Esophagus squamous epithelium (tissue), 5 donors: ENCODE measurements around the gene GFRA1. TPM values are rescaled to one million over a fixed set of nuclear protein-coding genes. Genes with fewer than 3 reads are reported as not detected.

Experiments
- DNase-seq: peaks from one replicate; lab custom pipeline; 2025; lab: John Stamatoyannopoulos, UW
- H3K27ac ChIP-seq, 4 donors: fragments of 200-600 bp; sonication (generic); one replicate each; pipeline ENCODE4 v1.5.1; 2016 to 2019; ENCODE audit warnings: mild to moderate bottlenecking in 1 of 4
- H3K27me3 ChIP-seq, 4 donors: fragments of 200-600 bp; sonication (generic); 1 replicate in 3 of 4; 2 replicates in 1 of 4; pipeline versions ENCODE4 v1.5.1 to v1.6.0; 2017 to 2021; ENCODE audit warnings: antibody characterized with exemption in 1 of 4
- H3K36me3 ChIP-seq, 3 donors: fragments of 200-600 bp; sonication (generic); one replicate each; pipeline ENCODE4 v1.5.1; 2016 to 2019
- H3K4me1 ChIP-seq, 3 donors: fragments of 200-600 bp; sonication (generic); one replicate each; pipeline ENCODE4 v1.5.1; 2017 to 2019
- H3K4me3 ChIP-seq, 4 donors: fragments of 200-600 bp; sonication (generic); 1 replicate in 3 of 4; 2 replicates in 1 of 4; pipeline ENCODE4 v1.5.1; 2016 to 2019; ENCODE audit warnings: mild to moderate bottlenecking in 2 of 4, moderate library complexity in 1 of 4
- H3K9me3 ChIP-seq, 3 donors: fragments of 200-600 bp; sonication (generic); one replicate each; pipeline ENCODE4 v1.5.1; 2016 to 2019
- POLR2A ChIP-seq, 4 donors: fragments of 450-650 bp; IDR thresholded peaks; one replicate each; pipeline ENCODE4 v1.6.1; 2017; ENCODE audit warnings: antibody characterized with exemption in 4 of 4, mild to moderate bottlenecking in 4 of 4, moderate library complexity in 3 of 4
- WGBS, 2 donors: methylation state at CpG; one replicate each; pipeline ENCODE4 v1.1.5; 2018; 5-methylcytosine and 5-hydroxymethylcytosine counted together
- intact Hi-C: fragments of 100-400 bp; cut with DNase I; formaldehyde crosslinking; loops from one replicate; pipeline ENCODE4 v1.15.0; 2022
- total RNA-seq, 4 donors: library from RNA; depleted of rRNA; stranded (reverse); fragments of >200 nt; gene quantifications; one replicate each; pipeline ENCODE4 v1.1.0, GENCODE V29; 2016
- TF ChIP-seq, protein P1 (sequence below), 6 experiments: fragments of 450-650 bp in 4 of 6; fragments of 200-600 bp in 2 of 6; sonication (generic) in 2 of 6; IDR thresholded peaks; one replicate each; pipeline ENCODE4 v1.5.1; 2016 to 2019; ENCODE audit warnings: antibody characterized with exemption in 6 of 6, mild to moderate bottlenecking in 4 of 6, moderate library complexity in 4 of 6
- donor health status: DM: yes; HTN: yes; CAD: no.

GFRA1 gene
- total RNA-seq, 4 donors from 2014 or later: 1.0 to 79.9 (median 4.2) TPM

DNA sequence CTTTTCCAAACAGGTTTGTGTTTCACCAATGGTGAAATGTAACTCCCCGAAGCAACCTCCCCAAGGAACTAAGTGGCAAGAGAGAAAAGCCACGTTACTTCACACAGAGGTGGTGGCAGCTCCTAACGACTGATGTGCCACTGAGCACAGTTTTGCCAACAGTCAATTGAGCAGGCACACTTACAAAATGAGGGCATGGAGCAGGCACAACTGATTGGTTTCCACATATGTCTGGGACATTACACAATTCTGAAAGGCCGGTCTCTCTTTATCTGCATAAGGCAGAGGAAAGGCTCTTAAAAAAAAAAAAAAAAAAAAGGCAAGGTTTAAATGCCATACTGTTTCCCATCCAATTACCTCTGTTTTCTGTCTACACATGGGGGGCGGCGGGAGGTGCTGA is 86.7 kb downstream of the GFRA1 start:
- Histone ChIP-seq H3K9me3 (no peaks in the 10 kb centered on the region), H3K4me3 (no peak overlapping the region), H3K27me3 (no peaks in the 10 kb centered on the region), H3K27ac (no peak overlapping the region), H3K4me1 (no peaks in the 10 kb centered on the region), H3K36me3 (no peaks in the 10 kb centered on the region)
- 62 to 82% methylated on average over 3 to 6 of the region's 6 CpGs for WGBS, 2 donors
- TF ChIP-seq POLR2A (IDR thresholded peaks at IDR 0.05): no peak
- TF ChIP-seq, protein P1, sequence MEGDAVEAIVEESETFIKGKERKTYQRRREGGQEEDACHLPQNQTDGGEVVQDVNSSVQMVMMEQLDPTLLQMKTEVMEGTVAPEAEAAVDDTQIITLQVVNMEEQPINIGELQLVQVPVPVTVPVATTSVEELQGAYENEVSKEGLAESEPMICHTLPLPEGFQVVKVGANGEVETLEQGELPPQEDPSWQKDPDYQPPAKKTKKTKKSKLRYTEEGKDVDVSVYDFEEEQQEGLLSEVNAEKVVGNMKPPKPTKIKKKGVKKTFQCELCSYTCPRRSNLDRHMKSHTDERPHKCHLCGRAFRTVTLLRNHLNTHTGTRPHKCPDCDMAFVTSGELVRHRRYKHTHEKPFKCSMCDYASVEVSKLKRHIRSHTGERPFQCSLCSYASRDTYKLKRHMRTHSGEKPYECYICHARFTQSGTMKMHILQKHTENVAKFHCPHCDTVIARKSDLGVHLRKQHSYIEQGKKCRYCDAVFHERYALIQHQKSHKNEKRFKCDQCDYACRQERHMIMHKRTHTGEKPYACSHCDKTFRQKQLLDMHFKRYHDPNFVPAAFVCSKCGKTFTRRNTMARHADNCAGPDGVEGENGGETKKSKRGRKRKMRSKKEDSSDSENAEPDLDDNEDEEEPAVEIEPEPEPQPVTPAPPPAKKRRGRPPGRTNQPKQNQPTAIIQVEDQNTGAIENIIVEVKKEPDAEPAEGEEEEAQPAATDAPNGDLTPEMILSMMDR (IDR thresholded peaks at IDR 0.05): no peak
- DNase-seq: no peak
- intact Hi-C loops: no loop called here

DNA sequence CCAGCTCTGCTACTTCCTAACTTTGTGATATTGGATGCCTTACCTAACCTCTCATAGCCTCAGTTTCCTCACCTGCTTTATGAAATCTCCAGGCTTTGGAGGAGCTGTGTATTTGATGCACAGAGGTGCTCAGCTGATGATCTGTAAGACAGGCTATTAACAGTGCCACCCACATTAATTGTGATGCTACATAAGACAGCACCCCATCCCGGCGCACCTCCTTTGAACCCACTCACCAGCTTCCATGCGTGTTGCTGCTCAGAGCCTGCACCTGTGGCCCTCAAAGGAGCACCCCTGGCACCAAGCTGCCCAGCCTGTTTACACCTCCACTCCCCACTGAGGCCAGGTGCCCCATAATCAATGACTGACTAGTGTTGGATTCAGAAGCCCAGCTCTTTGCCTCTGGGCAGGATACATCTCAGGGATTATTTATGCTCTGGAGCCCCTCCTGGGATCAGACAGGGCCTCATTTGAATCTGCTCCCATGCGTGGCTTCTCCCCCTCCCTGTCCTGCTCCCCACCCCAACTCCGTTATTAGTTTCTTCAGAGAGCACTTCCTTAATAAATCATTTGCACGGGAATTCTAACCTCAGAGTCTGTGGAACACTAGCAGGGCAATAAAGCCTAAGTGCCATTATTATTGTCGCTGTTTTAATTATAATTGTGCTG is 87.7 kb downstream of the GFRA1 start:
- H3K27ac ChIP-seq: no peak overlapping the region

DNA sequence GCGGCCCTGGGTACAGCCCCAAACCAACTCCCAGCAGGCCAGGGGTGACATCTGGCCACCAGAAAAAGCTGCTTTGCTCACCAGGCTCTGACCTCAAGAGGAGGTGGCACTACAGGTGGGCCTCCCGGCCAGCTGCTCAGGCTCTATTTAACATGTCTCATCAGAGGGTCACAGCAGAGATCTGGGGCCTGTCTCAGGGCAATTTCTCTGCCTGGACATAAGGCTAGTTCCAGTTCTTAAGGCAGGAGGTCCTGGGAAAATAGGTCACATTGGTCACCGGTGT is 88.6 kb downstream of the GFRA1 start:
- no peak overlapping the region for H3K27ac ChIP-seq
- H3K9me3 ChIP-seq: no peaks in the 10 kb centered on the region
- no peaks in the 10 kb centered on the region for H3K36me3 ChIP-seq
- H3K4me1 ChIP-seq: no peaks in the 10 kb centered on the region
- TF ChIP-seq, protein P1 (IDR thresholded peaks at IDR 0.05): no peak
- TF ChIP-seq POLR2A (IDR thresholded peaks at IDR 0.05): no peak
- 100% methylated on average over 1 of the region's 3 CpGs; no CpG with 5 or more reads in 1 of the 2 donors for WGBS, 2 donors
- DNase-seq: no peak
- intact Hi-C loops: no loop called here
- H3K4me3 ChIP-seq: no peak overlapping the region
- H3K27me3 ChIP-seq: no peaks in the 10 kb centered on the region

More for the DNA sequence above, 87.7 kb downstream of the GFRA1 start:
- DNase-seq: no peak
- Histone ChIP-seq H3K36me3 (no peaks in the 10 kb centered on the region), H3K4me1 (no peaks in the 10 kb centered on the region), H3K27me3 (no peaks in the 10 kb centered on the region), H3K9me3 (no peaks in the 10 kb centered on the region), H3K4me3 (no peak overlapping the region)
- intact Hi-C loops: no loop called here
- 55 to 59% methylated on average over 4 to 5 of the region's 7 CpGs for WGBS, 2 donors
- no peak for TF ChIP-seq POLR2A (IDR thresholded peaks at IDR 0.05)
- TF ChIP-seq, protein P1 (IDR thresholded peaks at IDR 0.05): no peak

DNA sequence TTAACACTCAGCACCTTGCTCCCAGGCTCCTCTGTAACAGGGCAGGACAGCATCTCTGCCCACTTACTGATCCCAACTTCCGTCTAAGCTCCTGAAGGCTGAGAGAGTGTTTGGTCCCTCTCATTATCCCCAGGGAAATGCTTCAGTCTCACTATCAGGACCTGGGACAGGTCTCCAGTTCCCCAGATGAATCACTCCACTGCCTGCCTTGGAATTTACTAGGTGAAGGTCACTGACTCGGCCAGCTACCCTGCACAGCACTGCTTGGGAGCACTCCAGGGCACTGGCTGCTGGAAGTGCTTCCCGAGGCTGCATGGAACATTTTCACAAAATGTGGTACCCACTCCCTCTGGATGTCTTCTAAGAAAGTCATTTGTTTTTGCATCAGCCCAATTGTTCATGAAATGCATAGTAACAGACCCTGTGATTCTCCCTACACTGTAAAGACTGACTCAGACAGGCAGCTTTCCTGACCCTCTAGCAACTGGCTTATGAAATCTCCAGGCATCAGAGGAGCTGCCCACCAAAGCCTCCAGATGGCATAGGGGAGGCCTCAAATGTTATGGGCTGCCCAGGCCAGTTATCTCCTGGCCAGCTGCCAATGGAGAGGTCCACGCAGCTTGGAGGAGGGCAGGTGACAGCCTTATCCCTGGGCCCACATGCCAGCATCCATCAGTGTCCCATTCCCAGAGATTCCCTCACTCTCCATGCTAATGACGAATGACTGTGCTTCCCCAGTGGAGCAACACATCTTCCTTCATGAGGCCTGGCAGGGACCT is 89.1 kb downstream of the GFRA1 start:
- no peaks in the 10 kb centered on the region for H3K36me3 ChIP-seq
- 45 to 83% methylated on average over 3 of the region's 5 CpGs for WGBS, 2 donors
- intact Hi-C loops: no loop called here
- no peak overlapping the region for H3K4me3 ChIP-seq
- no peaks in the 10 kb centered on the region for H3K9me3 ChIP-seq
- no peaks in the 10 kb centered on the region for H3K4me1 ChIP-seq
- no peak overlapping the region for H3K27ac ChIP-seq
- TF ChIP-seq, protein P1 (IDR thresholded peaks at IDR 0.05): no peak
- no peak for TF ChIP-seq POLR2A (IDR thresholded peaks at IDR 0.05)
- no peak for DNase-seq
- no peaks in the 10 kb centered on the region for H3K27me3 ChIP-seq

DNA sequence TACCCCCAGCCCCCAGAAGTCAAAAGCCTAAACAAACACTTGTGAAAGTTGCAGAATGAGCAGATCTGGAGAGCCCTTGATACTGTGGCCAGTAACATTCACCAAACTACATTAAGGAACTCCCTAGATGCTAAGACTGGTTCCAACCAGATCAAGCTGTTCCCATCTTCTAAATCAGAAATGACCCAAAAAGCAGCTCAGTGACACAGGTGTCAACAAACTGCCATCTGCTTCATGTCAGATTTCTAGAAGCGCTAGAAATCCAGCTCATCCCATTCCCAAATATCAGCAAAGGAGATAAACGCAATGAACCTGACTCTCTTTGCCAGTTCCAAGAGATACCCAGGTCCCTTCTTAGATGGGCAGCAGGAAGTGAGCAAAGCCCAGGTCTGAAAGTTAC is 90.6 kb downstream of the GFRA1 start:
- WGBS, 2 donors: 100% methylated on average over 2 of the region's 2 CpGs; no CpG with 5 or more reads in 1 of the 2 donors
- H3K9me3 ChIP-seq: no peaks in the 10 kb centered on the region
- H3K4me1 ChIP-seq: no peaks in the 10 kb centered on the region
- H3K27me3 ChIP-seq: no peaks in the 10 kb centered on the region
- intact Hi-C loops: no loop called here
- no peak overlapping the region for H3K27ac ChIP-seq
- TF ChIP-seq, protein P1 (IDR thresholded peaks at IDR 0.05): no peak
- TF ChIP-seq POLR2A (IDR thresholded peaks at IDR 0.05): no peak
- no peak for DNase-seq
- no peaks in the 10 kb centered on the region for H3K36me3 ChIP-seq
- H3K4me3 ChIP-seq: no peak overlapping the region
